Measurements from ENCODE around the gene LRMDA. TPM values are rescaled to one million over a fixed set of nuclear protein-coding genes. Genes with fewer than 3 reads are reported as not detected.

LRMDA gene
- polyA plus RNA-seq, 3 donors = 39.8 to 59.6 (median 56.4) TPM

GRCh38 chr10:75978213-75978612 lies 546.8 kb downstream of the LRMDA start:
- Histone ChIP-seq H3K4me2 (replicated peaks; ENCODE audit: extremely low read depth, low read length, poor library complexity, severe bottlenecking) (no peak overlapping the region), H4K20me1 (ENCODE audit: insufficient read depth, low read length) (no peaks in the 10 kb centered on the region), H3K9ac (ENCODE audit: insufficient read depth, low read length, poor library complexity, severe bottlenecking) (no peak overlapping the region), H3K27ac (ENCODE audit: low read depth in 1 of 2, low read length in 2 of 2) (no peak overlapping the region), H3K9me3 (replicated peaks in 1 of 2; ENCODE audit: control insufficient read depth in 1 of 2, insufficient read depth in 1 of 2, low read length in 2 of 2) (no peaks in the 10 kb centered on the region), H3K4me1 (ENCODE audit: control insufficient read depth in 1 of 2, insufficient read depth in 2 of 2, low read length in 2 of 2) (no peaks in the 10 kb centered on the region), H3K79me2 (ENCODE audit: insufficient read depth, low read length) (no peaks in the 10 kb centered on the region), H3K27me3 (ENCODE audit: control insufficient read depth in 2 of 2, insufficient read depth in 2 of 2, low read length in 2 of 2) (no peaks in the 10 kb centered on the region), H3K36me3 (replicated peaks in 1 of 2; ENCODE audit: control insufficient read depth in 1 of 2, insufficient read depth in 2 of 2, low read length in 2 of 2) (no peaks in the 10 kb centered on the region), H2AFZ (ENCODE audit: insufficient read depth, low read depth, low read length, poor library complexity, severe bottlenecking) (no peak overlapping the region), H3K4me3 (replicated peaks in 1 of 3; ENCODE audit: low read depth in 2 of 3, low read length in 3 of 3) (no peak overlapping the region)
- no peak for DNase-seq
- intact Hi-C loops (cut with micrococcal nuclease) = no loop called here
- Mint-ChIP-seq H3K27me3 (ENCODE audit: low read depth in 3 of 3) (no peaks in the 10 kb centered on the region), H3K4me1 (peaks cover 8% of the 10 kb centered on the region), H3K36me3 (peaks cover 14 to 21% of the 10 kb centered on the region in 2 donors), H3K4me3 (no peak overlapping the region), H3K9me3 (no peaks in the 10 kb centered on the region), H3K27ac (no peak overlapping the region)
- WGBS (ENCODE audit: insufficient coverage) = 100% methylated on average over 1 of the region's 4 CpGs
- no peak for TF ChIP-seq CTCF (IDR thresholded peaks at IDR 0.05)

DNA sequence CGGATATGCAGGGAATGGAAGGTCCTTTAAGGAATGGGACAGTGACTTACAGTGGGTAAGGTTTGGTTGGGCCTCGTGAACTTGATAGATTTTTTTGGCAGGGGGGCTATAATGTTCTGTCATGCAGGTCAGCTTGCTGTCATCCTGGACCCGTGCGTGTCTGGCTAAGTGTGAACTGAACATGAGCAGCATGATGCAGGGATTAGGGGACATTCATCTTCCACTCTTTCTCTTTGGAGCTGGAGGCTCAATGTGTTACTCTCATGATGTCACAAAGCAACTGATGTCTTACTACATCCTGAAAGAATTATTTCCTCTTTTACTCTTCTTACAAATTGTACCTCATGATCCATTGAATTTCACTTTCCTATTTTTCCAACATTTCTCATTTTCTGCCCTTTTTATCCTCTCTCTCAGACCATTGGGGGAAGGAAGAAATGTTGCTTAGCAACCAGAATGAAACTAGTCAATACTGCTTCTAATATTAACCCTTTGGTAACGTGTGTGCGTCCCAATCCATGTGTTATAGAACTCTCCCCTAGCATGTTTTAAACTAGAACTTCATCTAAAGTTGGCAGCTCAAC lies 549.1 kb downstream of the LRMDA start:
- TF ChIP-seq CTCF (IDR thresholded peaks at IDR 0.05) = no peak
- no peak overlapping the region for H3K4me3 Mint-ChIP-seq
- intact Hi-C loops (cut with micrococcal nuclease) = no loop called here
- peaks cover 8% of the 10 kb centered on the region for H3K4me1 Mint-ChIP-seq
- no peaks in the 10 kb centered on the region for H3K79me2 ChIP-seq (ENCODE audit: insufficient read depth, low read length)
- no peaks in the 10 kb centered on the region for H3K27me3 ChIP-seq (ENCODE audit: control insufficient read depth in 2 of 2, insufficient read depth in 2 of 2, low read length in 2 of 2)
- H3K9me3 ChIP-seq (replicated peaks in 1 of 2; ENCODE audit: control insufficient read depth in 1 of 2, insufficient read depth in 1 of 2, low read length in 2 of 2) = no peaks in the 10 kb centered on the region
- peak overlapping the region in 3 of 7 donors; percentile 1 to 46 (median 33) for H3K27ac Mint-ChIP-seq
- H3K4me2 ChIP-seq (replicated peaks; ENCODE audit: extremely low read depth, low read length, poor library complexity, severe bottlenecking) = no peak overlapping the region
- no peak overlapping the region for H3K27ac ChIP-seq (ENCODE audit: low read depth in 1 of 2, low read length in 2 of 2)
- H3K4me1 ChIP-seq (ENCODE audit: control insufficient read depth in 1 of 2, insufficient read depth in 2 of 2, low read length in 2 of 2) = no peaks in the 10 kb centered on the region
- H3K9ac ChIP-seq (ENCODE audit: insufficient read depth, low read length, poor library complexity, severe bottlenecking) = no peak overlapping the region
- DNase-seq = no peak
- H3K36me3 Mint-ChIP-seq = peaks cover 13 to 14% of the 10 kb centered on the region in 2 donors
- no peak overlapping the region for H2AFZ ChIP-seq (ENCODE audit: insufficient read depth, low read depth, low read length, poor library complexity, severe bottlenecking)
- H3K9me3 Mint-ChIP-seq = peaks cover 0 to 2% (median 0%) of the 10 kb centered on the region in 7 donors
- WGBS (ENCODE audit: insufficient coverage) = 100% methylated on average over 2 of the region's 6 CpGs
- H3K4me3 ChIP-seq (replicated peaks in 1 of 3; ENCODE audit: low read depth in 2 of 3, low read length in 3 of 3) = no peak overlapping the region
- H4K20me1 ChIP-seq (ENCODE audit: insufficient read depth, low read length) = no peaks in the 10 kb centered on the region
- no peaks in the 10 kb centered on the region for H3K27me3 Mint-ChIP-seq (ENCODE audit: low read depth in 3 of 3)
- H3K36me3 ChIP-seq (replicated peaks in 1 of 2; ENCODE audit: control insufficient read depth in 1 of 2, insufficient read depth in 2 of 2, low read length in 2 of 2) = no peaks in the 10 kb centered on the region

Measured in CD14-positive monocyte (primary cell).